ENCODE measurements around the gene TEAD1. TPM values are rescaled to one million over a fixed set of nuclear protein-coding genes. Genes with fewer than 3 reads are reported as not detected.

Gene TEAD1
- total and polyA plus RNA-seq, 9 of the 15 experiments (the other 6 are each of a cell fraction or from before 2014, with no cell fraction given): 1.7 to 17.7 (median 10.8) TPM

DNA sequence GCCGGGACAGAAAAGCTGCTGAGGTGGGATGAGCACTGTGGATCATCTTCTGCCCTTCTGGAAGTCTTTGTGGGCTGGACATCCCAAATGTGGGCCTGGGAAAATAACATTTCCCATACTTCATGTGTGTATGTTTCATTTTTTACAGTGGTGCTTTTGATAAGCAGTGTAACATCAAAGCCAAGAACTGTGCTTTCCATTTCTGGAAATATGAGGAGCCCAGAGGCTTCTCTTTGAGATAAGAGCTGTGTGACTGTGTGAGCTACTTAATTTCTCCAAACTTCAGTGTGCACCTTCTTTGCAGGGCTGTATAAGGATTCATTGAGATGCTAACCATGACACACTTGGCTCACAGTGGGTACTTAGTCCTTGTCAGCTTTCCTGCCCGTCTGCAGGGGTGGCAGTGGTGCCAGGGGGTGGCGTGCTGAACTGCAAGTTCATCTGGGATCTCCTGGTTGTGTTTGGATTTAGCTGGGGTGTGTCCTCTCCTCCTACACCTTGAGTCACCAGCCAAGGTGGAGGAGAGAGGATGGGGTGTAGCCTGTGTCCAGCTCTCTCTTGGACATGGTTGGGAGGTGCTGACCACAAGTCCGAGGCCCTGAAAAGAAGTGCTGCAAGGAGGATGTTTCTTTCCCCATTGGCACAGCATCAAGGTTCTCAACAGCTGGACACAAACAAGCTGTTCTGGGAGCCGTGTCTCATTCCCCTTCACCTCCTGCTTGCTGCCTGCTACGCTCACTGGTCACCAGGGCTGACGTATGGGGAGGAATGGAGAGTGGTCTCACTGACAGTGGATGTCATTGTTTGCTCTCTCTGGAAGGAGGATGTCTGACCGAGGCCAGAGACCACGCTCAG lies 139.4 kb downstream of the TEAD1 start:
- no peaks in the 10 kb centered on the region for H3K36me3 ChIP-seq (ENCODE audit: control insufficient read depth, insufficient read depth, low read length)
- in situ Hi-C loops (cut with MboI): no loop called here
- WGBS (ENCODE audit: insufficient coverage, low coverage, missing lambda C conversion rate): 50% methylated on average over 8 of the region's 9 CpGs
- H3K79me2 ChIP-seq (ENCODE audit: control insufficient read depth, insufficient read depth, low read length): peaks cover 12% of the 10 kb centered on the region; the same call in 2 of the 3 replicates
- DNase-seq (ENCODE audit: extremely low read depth in 1 of 4, low spot score in 3 of 4) (peak; percentile 16 to 54 (median 34)), FAIRE-seq (peak; percentile 6), ATAC-seq (peak; percentile 15)
- peak overlapping the region in 1 of 2 experiments; percentile 53; a peak in 1 of 4 replicates for H3K9ac ChIP-seq (ENCODE audit: insufficient read depth in 1 of 2, low read depth in 2 of 2, low read length in 2 of 2)
- no peak for TF ChIP-seq EP400 (IDR thresholded peaks at IDR 0.05)
- TF ChIP-seq RAD21 (CRISPR knock-in tag; conservative IDR thresholded peaks at IDR 0.05 in 1 of 2, IDR thresholded peaks at IDR 0.05 in 1 of 2): 0 out of 4 replicates have a peak, but pooled peaks of 1 of the 2 experiments have one; percentile 1
- POLR2A ChIA-PET: interaction anchor here (0.6 to 1.7 kb wide), 5 partner anchors 9 to 32 kb away, joined by 3 to 7 read pairs (median 5); no protein-coding TSS in a partner anchor
- no peaks in the 10 kb centered on the region for H3K27me3 ChIP-seq (ENCODE audit: control insufficient read depth in 2 of 2, insufficient read depth in 2 of 2, low read length in 2 of 2)
- H3K27ac ChIP-seq (ENCODE audit: extremely low read depth, low read depth, low read length): 0 out of 3 replicates have a peak overlapping the region, but pooled peaks have one; percentile 0
- no peak overlapping the region for H3K4me3 ChIP-seq
- no TSS peak for BruUV-seq (replicated peaks)
- H3K9me3 ChIP-seq (replicated peaks; ENCODE audit: control insufficient read depth, insufficient read depth, low read depth, low read length): no peaks in the 10 kb centered on the region
- H3K4me1 ChIP-seq (replicated peaks in 1 of 2; ENCODE audit: control insufficient read depth in 2 of 2, insufficient read depth in 2 of 2, low read length in 2 of 2): peaks cover 31 to 58% of the 10 kb centered on the region in 2 experiments
- H3K4me2 ChIP-seq (ENCODE audit: insufficient read depth, low read length): peak overlapping the region; percentile 61
- H2AFZ ChIP-seq (ENCODE audit: low read depth, low read length): no peak overlapping the region
- intact Hi-C loops (cut with micrococcal nuclease): loop anchor here (1.0 to 5.0 kb wide), 5 partner anchors 49 to 401 kb away; no protein-coding TSS in a partner anchor
- H3K9me1 ChIP-seq (ENCODE audit: control insufficient read depth, insufficient read depth, low read length): peaks cover 4% of the 10 kb centered on the region
- CTCF ChIA-PET (ENCODE audit: low intra/inter-chr PET ratio): interaction anchor here (0.6 kb wide), 1 partner anchor 214 kb away, joined by 3 read pairs; no protein-coding TSS in a partner anchor
- peaks cover 14% of the 10 kb centered on the region; the same call in 1 of the 2 replicates for H4K20me1 ChIP-seq (replicated peaks; ENCODE audit: control insufficient read depth, insufficient read depth, low read length)

- Histone ChIP-seq H3K36me3 (ENCODE audit: control insufficient read depth, insufficient read depth, low read length) (no peaks in the 10 kb centered on the region), H3K27me3 (ENCODE audit: control insufficient read depth in 2 of 2, insufficient read depth in 2 of 2, low read length in 2 of 2) (no peaks in the 10 kb centered on the region), H2AFZ (ENCODE audit: low read depth, low read length) (peak overlapping the region; percentile 64; the same call in 1 of the 2 replicates), H3K9me1 (ENCODE audit: control insufficient read depth, insufficient read depth, low read length) (no peaks in the 10 kb centered on the region), H3K9me3 (replicated peaks; ENCODE audit: control insufficient read depth, insufficient read depth, low read depth, low read length) (no peaks in the 10 kb centered on the region), H3K4me3 (no peak overlapping the region), H3K79me2 (ENCODE audit: control insufficient read depth, insufficient read depth, low read length) (peaks cover 12% of the 10 kb centered on the region; the same call in 2 of the 3 replicates), H3K4me1 (replicated peaks in 1 of 2; ENCODE audit: control insufficient read depth in 2 of 2, insufficient read depth in 2 of 2, low read length in 2 of 2) (peaks cover 25 to 55% of the 10 kb centered on the region in 2 experiments), H3K4me2 (ENCODE audit: insufficient read depth, low read length) (peak overlapping the region; percentile 49), H3K9ac (ENCODE audit: insufficient read depth in 1 of 2, low read depth in 2 of 2, low read length in 2 of 2) (no peak overlapping the region), H4K20me1 (replicated peaks; ENCODE audit: control insufficient read depth, insufficient read depth, low read length) (peaks cover 14% of the 10 kb centered on the region; the same call in 1 of the 2 replicates), H3K27ac (ENCODE audit: extremely low read depth, low read depth, low read length) (no peak overlapping the region)
- ATAC-seq (no peak), FAIRE-seq (no peak), DNase-seq (ENCODE audit: extremely low read depth in 1 of 4, low spot score in 3 of 4) (no peak)
- ChIA-PET POLR2A (interaction anchor here (0.5 to 1.9 kb wide), 8 partner anchors 8 to 449 kb away, joined by 3 to 7 read pairs (median 5); no protein-coding TSS in a partner anchor), CTCF (ENCODE audit: low intra/inter-chr PET ratio) (no interaction called here)
- 11% methylated on average over 3 of the region's 3 CpGs for WGBS (ENCODE audit: insufficient coverage, low coverage, missing lambda C conversion rate)
- intact Hi-C loops (cut with micrococcal nuclease) (no loop called here), in situ Hi-C loops (cut with MboI) (no loop called here)
- TF ChIP-seq PREB (CRISPR knock-in tag; IDR thresholded peaks at IDR 0.05) (no peak), TBL1XR1 (IDR thresholded peaks at IDR 0.05; ENCODE audit: low read length in 2 of 2) (no peak), SMAD2 (IDR thresholded peaks at IDR 0.05; ENCODE audit: low read depth, low read length) (no peak), STAG1 (CRISPR knock-in tag; IDR thresholded peaks at IDR 0.05; ENCODE audit: borderline replicate concordance) (no peak), SMAD3 (CRISPR knock-in tag; conservative IDR thresholded peaks at IDR 0.05) (no peak), MTA3 (IDR thresholded peaks at IDR 0.05; ENCODE audit: borderline replicate concordance) (0 out of 2 replicates have a peak, but pooled peaks have one; percentile 2), NCOA2 (IDR thresholded peaks at IDR 0.05; ENCODE audit: partially characterized antibody in 2 of 2) (no peak)
- BruUV-seq (replicated peaks): no TSS peak
Measured at GRCh38 chr11:12815129-12815480, 140.9 kb downstream of the TEAD1 start.
